OCI-LY1 (cell line): ENCODE results near the gene SLC35F3.

Experiments
- H2AFZ ChIP-seq: fragments of 200-600 bp; sonication (generic), shearing (Covaris generic); 2 replicates; pipeline ENCODE4 v1.6.0; 2014; ENCODE audit warnings: antibody characterized with exemption, mild to moderate bottlenecking, low read length
- H3F3A ChIP-seq: fragments of 200-600 bp; sonication (generic), shearing (Covaris generic); 2 replicates; pipeline ENCODE4 v1.6.0; 2014; ENCODE audit warnings: mild to moderate bottlenecking, antibody characterized with exemption, low read length, moderate library complexity; ENCODE audit not compliant: insufficient read depth
- H3K27ac ChIP-seq: fragments of 200-600 bp; sonication (generic); 2 replicates; pipeline ENCODE4 v1.5.1; 2014; ENCODE audit warnings: low read length, mixed run types, mild to moderate bottlenecking, low read depth; ENCODE audit not compliant: poor library complexity, severe bottlenecking
- H3K27me3 ChIP-seq: fragments of 200-600 bp; sonication (generic); 2 replicates; pipeline ENCODE4 v1.6.0; 2014; ENCODE audit warnings: antibody characterized with exemption, mild to moderate bottlenecking, low read length, moderate library complexity; ENCODE audit not compliant: insufficient read depth
- H3K36me3 ChIP-seq: fragments of 200-600 bp; sonication (generic); 2 replicates; pipeline ENCODE4 v1.6.1; 2014; ENCODE audit warnings: mild to moderate bottlenecking, antibody characterized with exemption, low read length, moderate library complexity, mixed read lengths; ENCODE audit not compliant: insufficient read depth
- H3K4me1 ChIP-seq: fragments of 200-600 bp; sonication (generic); 2 replicates; pipeline ENCODE4 v1.5.1; 2014; ENCODE audit warnings: mild to moderate bottlenecking, low read length, moderate library complexity; ENCODE audit not compliant: insufficient read depth, severe bottlenecking
- H3K4me2 ChIP-seq: fragments of 200-600 bp; sonication (generic), shearing (Covaris generic); 2 replicates; pipeline ENCODE4 v1.6.1; 2014; ENCODE audit warnings: low read length
- H3K4me3 ChIP-seq: fragments of 200-600 bp; sonication (generic); 2 replicates; pipeline ENCODE4 v1.5.1; 2014; ENCODE audit warnings: low read length, low read depth, mild to moderate bottlenecking, mixed read lengths; ENCODE audit not compliant: poor library complexity, severe bottlenecking
- H3K79me2 ChIP-seq: fragments of 200-600 bp; shearing (Covaris generic); 2 replicates; pipeline ENCODE4 v1.6.1; 2016; ENCODE audit warnings: mixed run types, low read length, mixed read lengths; ENCODE audit not compliant: insufficient read depth
- H3K9ac ChIP-seq: fragments of 200-600 bp; sonication (generic), shearing (Covaris generic); 2 replicates; pipeline ENCODE4 v1.6.1; 2014; ENCODE audit warnings: mild to moderate bottlenecking, low read length, mixed read lengths
- H3K9me2 ChIP-seq: fragments of 200-600 bp; sonication (generic), shearing (Covaris generic); 2 replicates; pipeline ENCODE4 v1.6.1; 2014; ENCODE audit warnings: low read depth, mild to moderate bottlenecking, low read length, mixed read lengths
- H3K9me3 ChIP-seq: fragments of 200-600 bp; shearing (Covaris generic); 2 replicates; pipeline ENCODE4 v1.6.1; 2014; ENCODE audit warnings: low read length, mixed read lengths
- H4K20me1 ChIP-seq: fragments of 200-600 bp; sonication (generic), shearing (Covaris generic); 2 replicates; pipeline ENCODE4 v1.6.0; 2016; ENCODE audit warnings: mild to moderate bottlenecking, low read length; ENCODE audit not compliant: insufficient read depth
- EZH2 ChIP-seq: fragments of 200-600 bp; sonication (generic), shearing (Covaris generic); IDR thresholded peaks from 2 replicates; pipeline ENCODE4 v1.8.0; 2017; ENCODE audit warnings: borderline replicate concordance, mixed run types, mild to moderate bottlenecking, antibody characterized with exemption, low read length, moderate library complexity, mixed read lengths
- TF ChIP-seq, protein P1 (sequence below): fragments of 200-600 bp; sonication (generic), shearing (Covaris generic); IDR thresholded peaks from 2 replicates; pipeline ENCODE4 v1.5.1; 2017; ENCODE audit warnings: mild to moderate bottlenecking, antibody characterized with exemption, low read length, moderate library complexity, mixed read lengths

The SLC35F3 gene

DNA sequence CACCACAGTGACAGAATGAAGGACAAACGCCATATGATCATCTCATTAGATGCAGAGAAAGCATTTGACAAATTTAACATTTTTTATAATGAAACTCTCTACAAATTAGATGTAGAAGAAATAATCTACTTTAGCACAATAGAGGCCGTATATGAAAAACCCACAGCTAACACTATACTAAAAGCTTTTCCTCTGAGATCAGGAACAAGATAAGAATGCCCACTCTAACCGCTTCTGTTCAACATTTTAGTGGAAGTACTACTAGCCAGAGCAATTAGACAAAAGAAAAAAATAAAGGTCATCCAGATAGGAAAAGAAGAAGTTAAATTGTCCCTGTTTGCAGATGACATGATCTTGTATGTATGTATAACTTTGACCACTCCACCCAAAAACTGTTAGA is 109.7 kb downstream of the SLC35F3 start:
- no peak overlapping the region for H3K4me2 ChIP-seq
- no peak overlapping the region for H3K9ac ChIP-seq
- H3K27me3 ChIP-seq = no peaks in the 10 kb centered on the region
- no peaks in the 10 kb centered on the region for H3K9me3 ChIP-seq
- no peak overlapping the region for H3K27ac ChIP-seq
- H3K36me3 ChIP-seq = no peaks in the 10 kb centered on the region
- TF ChIP-seq, protein P1, sequence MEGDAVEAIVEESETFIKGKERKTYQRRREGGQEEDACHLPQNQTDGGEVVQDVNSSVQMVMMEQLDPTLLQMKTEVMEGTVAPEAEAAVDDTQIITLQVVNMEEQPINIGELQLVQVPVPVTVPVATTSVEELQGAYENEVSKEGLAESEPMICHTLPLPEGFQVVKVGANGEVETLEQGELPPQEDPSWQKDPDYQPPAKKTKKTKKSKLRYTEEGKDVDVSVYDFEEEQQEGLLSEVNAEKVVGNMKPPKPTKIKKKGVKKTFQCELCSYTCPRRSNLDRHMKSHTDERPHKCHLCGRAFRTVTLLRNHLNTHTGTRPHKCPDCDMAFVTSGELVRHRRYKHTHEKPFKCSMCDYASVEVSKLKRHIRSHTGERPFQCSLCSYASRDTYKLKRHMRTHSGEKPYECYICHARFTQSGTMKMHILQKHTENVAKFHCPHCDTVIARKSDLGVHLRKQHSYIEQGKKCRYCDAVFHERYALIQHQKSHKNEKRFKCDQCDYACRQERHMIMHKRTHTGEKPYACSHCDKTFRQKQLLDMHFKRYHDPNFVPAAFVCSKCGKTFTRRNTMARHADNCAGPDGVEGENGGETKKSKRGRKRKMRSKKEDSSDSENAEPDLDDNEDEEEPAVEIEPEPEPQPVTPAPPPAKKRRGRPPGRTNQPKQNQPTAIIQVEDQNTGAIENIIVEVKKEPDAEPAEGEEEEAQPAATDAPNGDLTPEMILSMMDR = no peak
- TF ChIP-seq EZH2 = no peak
- no peak overlapping the region for H2AFZ ChIP-seq
- no peaks in the 10 kb centered on the region for H3K9me2 ChIP-seq
- no peaks in the 10 kb centered on the region for H3K79me2 ChIP-seq
- H3K4me1 ChIP-seq = no peaks in the 10 kb centered on the region
- no peaks in the 10 kb centered on the region for H3F3A ChIP-seq
- H4K20me1 ChIP-seq = no peaks in the 10 kb centered on the region
- H3K4me3 ChIP-seq = no peak overlapping the region

DNA sequence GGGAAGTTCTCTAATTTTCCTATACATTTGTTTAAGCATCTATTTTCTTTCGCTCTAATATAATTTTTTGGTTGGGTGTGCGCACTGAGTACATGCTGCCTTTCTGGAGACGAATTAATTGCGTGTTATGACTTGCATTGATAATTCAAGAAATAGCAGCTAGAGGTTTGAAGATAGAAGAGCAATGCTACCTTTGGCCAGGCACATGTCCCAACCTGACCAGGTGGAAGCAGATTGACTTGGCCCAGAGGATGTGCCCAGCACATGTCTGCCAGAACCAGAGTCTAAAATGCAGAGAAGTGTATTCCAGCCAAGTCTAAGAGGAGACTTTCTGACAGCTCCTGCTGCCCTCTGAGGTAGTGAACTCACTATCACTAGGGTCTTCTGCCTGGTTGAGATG is 114.3 kb downstream of the SLC35F3 start:
- H3K9ac ChIP-seq = no peak overlapping the region

DNA sequence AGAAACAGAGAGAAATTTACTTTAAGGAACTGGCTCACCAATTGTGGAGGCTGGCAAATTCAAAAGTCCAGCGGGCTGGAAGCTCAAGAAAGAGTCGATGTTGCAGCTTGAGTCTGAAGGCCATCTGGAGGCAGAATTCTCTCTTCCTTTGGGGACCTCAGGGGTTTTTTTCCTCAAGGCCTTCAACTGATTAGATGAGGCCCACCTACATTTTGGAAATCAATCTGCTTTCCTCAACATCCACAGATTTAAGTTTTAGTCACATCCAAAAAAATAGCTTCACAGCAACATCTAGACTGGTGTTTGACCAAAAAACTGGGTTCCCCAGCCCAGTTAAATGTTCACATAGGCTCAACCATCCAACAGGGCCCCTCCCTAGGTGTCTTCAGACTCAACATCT is 114.9 kb downstream of the SLC35F3 start:
- H3K27me3 ChIP-seq = no peaks in the 10 kb centered on the region
- H3K9me2 ChIP-seq = no peaks in the 10 kb centered on the region
- no peaks in the 10 kb centered on the region for H3K4me1 ChIP-seq
- no peak overlapping the region for H3K27ac ChIP-seq
- no peaks in the 10 kb centered on the region for H3F3A ChIP-seq
- H3K4me2 ChIP-seq = no peak overlapping the region
- H3K36me3 ChIP-seq = no peaks in the 10 kb centered on the region
- H3K9ac ChIP-seq = no peak overlapping the region
- no peaks in the 10 kb centered on the region for H3K9me3 ChIP-seq
- H3K79me2 ChIP-seq = no peaks in the 10 kb centered on the region
- H4K20me1 ChIP-seq = no peaks in the 10 kb centered on the region
- no peak overlapping the region for H2AFZ ChIP-seq
- H3K4me3 ChIP-seq = no peak overlapping the region
- TF ChIP-seq, protein P1 = no peak
- no peak for TF ChIP-seq EZH2

More for the DNA sequence above, 114.3 kb downstream of the SLC35F3 start:
- H3K9me2 ChIP-seq = no peaks in the 10 kb centered on the region
- TF ChIP-seq EZH2 = no peak
- TF ChIP-seq, protein P1 = no peak
- no peak overlapping the region for H3K4me2 ChIP-seq
- no peaks in the 10 kb centered on the region for H3K9me3 ChIP-seq
- H3K4me1 ChIP-seq = no peaks in the 10 kb centered on the region
- H3K27ac ChIP-seq = no peak overlapping the region
- no peak overlapping the region for H3K4me3 ChIP-seq
- no peaks in the 10 kb centered on the region for H3K36me3 ChIP-seq
- H2AFZ ChIP-seq = no peak overlapping the region
- H3K27me3 ChIP-seq = no peaks in the 10 kb centered on the region
- H4K20me1 ChIP-seq = no peaks in the 10 kb centered on the region
- H3F3A ChIP-seq = no peaks in the 10 kb centered on the region
- no peaks in the 10 kb centered on the region for H3K79me2 ChIP-seq
